A673 (cell line): ENCODE measurements around the gene MSANTD1.

ENCODE experiments used
- CTCF ChIP-seq: fragments of 300-800, 200-600 bp; sonication (generic); conservative IDR thresholded peaks from 2 replicates; pipeline ENCODE4 v1.5.1; 2017; ENCODE audit warnings: low read depth, mild to moderate bottlenecking, antibody characterized with exemption, low read length, moderate library complexity, mixed read lengths
- EZH2 ChIP-seq: fragments of 200-600 bp; sonication (generic); IDR thresholded peaks from 2 replicates; pipeline ENCODE4 v1.6.1; 2017; ENCODE audit warnings: borderline replicate concordance, low read depth, mild to moderate bottlenecking, mixed read lengths, antibody characterized with exemption, low read length; ENCODE audit not compliant: poor library complexity, severe bottlenecking

GRCh38 chr4:3290889-3291321 is 41.9 kb downstream of the MSANTD1 start:
- no peak for TF ChIP-seq CTCF
- no peak for TF ChIP-seq EZH2
